CD4-positive, alpha-beta T cell treated with Interleukin-4 for 4 hours (primary cell): ENCODE data around the gene ZNF786.

Experiments
- DNase-seq: peaks from one replicate; pipeline ENCODE4 v3.0.0-alpha.2; 2020

Gene ZNF786

GRCh38 chr7:149027611-149028345 lies 62.7 kb downstream of the ZNF786 start:
- no peak for DNase-seq

GRCh38 chr7:149027055-149027454 lies 63.5 kb downstream of the ZNF786 start:
- peak; percentile 10 for DNase-seq

GRCh38 chr7:149023662-149024061 lies 66.9 kb downstream of the ZNF786 start:
- no peak for DNase-seq

- DNase-seq = no peak
Observed at GRCh38 chr7:149022756-149023360, 67.7 kb downstream of the ZNF786 start.

- no peak for DNase-seq
Observed at GRCh38 chr7:149021725-149022062, 68.8 kb downstream of the ZNF786 start.

GRCh38 chr7:149020483-149020882 lies 70.0 kb downstream of the ZNF786 start:
- no peak for DNase-seq
